HepG2 (cell line): ENCODE measurements around the gene MAPK4. TPM values are rescaled to one million over a fixed set of nuclear protein-coding genes. Genes with fewer than 3 reads are reported as not detected.

Source experiments
- ATAC-seq: fragments of 200-7000 bp; cut with Tn5 transposase; 3 replicates; pipeline ENCODE4 v1.9.1; 2020; ENCODE audit warnings: mild to moderate bottlenecking, moderate library complexity
- BruUV-seq: library from RNA; stranded (reverse); fragments of 400-500 nt; replicated peaks from 2 replicates; lab custom pipeline; 2021; lab: Mats Ljungman, UMichigan
- CTCF ChIA-PET: fragments of 300-600 bp; formaldehyde crosslinking; extraction: SDS; loops from one replicate; lab custom pipeline; 2021; ENCODE audit warnings: low total read pairs, inconsistent platforms, low intra/inter-chr PET ratio; lab: Yijun Ruan, JAX
- POLR2A ChIA-PET: fragments of 350-600 bp; sonication (Branson Sonifier 250); formaldehyde crosslinking; loops from one replicate; lab custom pipeline; 2020; ENCODE audit warnings: antibody characterized with exemption, inconsistent platforms; lab: Yijun Ruan, JAX
- DNase-seq: peaks from one replicate; pipeline ENCODE4 v3.0.0-alpha.2; 2015; ENCODE audit warnings: low spot score
- FAIRE-seq: peaks from 3 replicates; lab custom pipeline; 2011; peaks lifted over from hg19 to GRCh38; lab: Jason Lieb, UNC
- H2AFZ ChIP-seq: one replicate; pipeline ENCODE4 v1.6.1; 2011; ENCODE audit warnings: low read length, inconsistent platforms
- H3K27ac ChIP-seq: fragments of 300-600 bp; 3 replicates; pipeline ENCODE4 v1.8.0; 2011; ENCODE audit warnings: mixed run types, mild to moderate bottlenecking, mixed read lengths, low read length, inconsistent platforms; ENCODE audit not compliant: insufficient read depth; ENCODE audit errors: extremely low read length
- H3K27me3 ChIP-seq, 2 experiments: fragments of 200-600 bp in 1 of 2; 2 replicates in 1 of 2; 3 replicates in 1 of 2; pipeline versions ENCODE4 v1.6.0 to v1.8.0; 2011; ENCODE audit warnings: low read length in 2 of 2, mild to moderate bottlenecking in 2 of 2, moderate library complexity in 2 of 2, inconsistent platforms in 1 of 2; ENCODE audit not compliant: insufficient read depth in 2 of 2, control insufficient read depth in 1 of 2
- H3K36me3 ChIP-seq, 2 experiments: fragments of 200-600 bp in 1 of 2; replicated peaks in 1 of 2; 2 replicates in 1 of 2; 3 replicates in 1 of 2; pipeline versions ENCODE4 v1.5.1 to v1.8.0; 2011; ENCODE audit warnings: low read length in 2 of 2, inconsistent platforms in 1 of 2; ENCODE audit not compliant: insufficient read depth in 2 of 2, control insufficient read depth in 1 of 2
- H3K4me1 ChIP-seq: 2 replicates; pipeline ENCODE4 v1.5.1; 2012; ENCODE audit warnings: low read length, inconsistent platforms; ENCODE audit not compliant: insufficient read depth
- H3K4me2 ChIP-seq: 2 replicates; pipeline ENCODE4 v1.6.0; 2011; ENCODE audit warnings: low read depth, low read length, inconsistent platforms
- H3K4me3 ChIP-seq, 3 experiments: fragments of 200-600 bp in 1 of 3; sonication (generic), shearing (Covaris generic) in 1 of 3; replicated peaks in 1 of 3; 2 replicates each; pipeline ENCODE4 v1.5.1; 2011 to 2016; ENCODE audit warnings: low read length in 3 of 3, inconsistent platforms in 2 of 3, low read depth in 2 of 3, mild to moderate bottlenecking in 2 of 3, control low read depth in 1 of 3, mixed read lengths in 1 of 3; ENCODE audit not compliant: insufficient read depth in 1 of 3
- H3K79me2 ChIP-seq: one replicate; pipeline ENCODE4 v1.6.1; 2011; ENCODE audit warnings: low read length, inconsistent platforms; ENCODE audit not compliant: insufficient read depth
- H3K9ac ChIP-seq: 2 replicates; pipeline ENCODE4 v1.6.0; 2011; ENCODE audit warnings: mild to moderate bottlenecking, low read depth, low read length, inconsistent platforms; ENCODE audit not compliant: insufficient read depth
- H3K9me3 ChIP-seq: 2 replicates; pipeline ENCODE4 v1.5.1; 2012; ENCODE audit warnings: mild to moderate bottlenecking, low read length
- H4K20me1 ChIP-seq: 2 replicates; pipeline ENCODE4 v1.6.0; 2011; ENCODE audit warnings: inconsistent platforms, mild to moderate bottlenecking, low read length, moderate library complexity; ENCODE audit not compliant: insufficient read depth
- CREBL2 ChIP-seq: sonication (generic); formaldehyde crosslinking; IDR thresholded peaks from 2 replicates; pipeline ENCODE4 v1.8.1; 2023; ENCODE audit warnings: missing genetic modification reagents, mild to moderate bottlenecking, borderline replicate concordance
- GATA4 ChIP-seq: sonication (generic); IDR thresholded peaks from 2 replicates; pipeline ENCODE4 v1.6.1; 2016; ENCODE audit warnings: antibody characterized with exemption, low read depth, borderline replicate concordance
- HNF1A ChIP-seq, 2 experiments: sonication (generic) in 1 of 2; formaldehyde crosslinking in 1 of 2; IDR thresholded peaks; 2 replicates each; pipeline versions ENCODE4 v1.4.0 to v1.6.1; 2016 to 2020; ENCODE audit warnings: borderline replicate concordance in 1 of 2, low read depth in 1 of 2, mild to moderate bottlenecking in 1 of 2, missing genetic modification reagents in 1 of 2
- MED13 ChIP-seq: sonication (generic); formaldehyde crosslinking; IDR thresholded peaks from 2 replicates; pipeline ENCODE4 v1.5.0; 2020; ENCODE audit warnings: missing genetic modification reagents
- MTA1 ChIP-seq: sonication (generic); formaldehyde crosslinking; IDR thresholded peaks from 2 replicates; pipeline ENCODE4 v1.4.0; 2020; ENCODE audit warnings: missing genetic modification reagents, mild to moderate bottlenecking, borderline replicate concordance
- NCOR1 ChIP-seq: fragments of 200-600 bp; sonication (generic); IDR thresholded peaks from 2 replicates; pipeline ENCODE4 v1.7.0; 2017; ENCODE audit warnings: antibody characterized with exemption, low read length, borderline replicate concordance
- NFKB2 ChIP-seq: sonication (generic); formaldehyde crosslinking; IDR thresholded peaks from 2 replicates; pipeline ENCODE4 v1.4.0; 2020; ENCODE audit warnings: missing genetic modification reagents, borderline replicate concordance
- SCMH1 ChIP-seq: sonication (generic); formaldehyde crosslinking; IDR thresholded peaks from 2 replicates; pipeline ENCODE4 v1.9.0; 2021; ENCODE audit warnings: missing genetic modification reagents, mild to moderate bottlenecking, borderline replicate concordance
- SRY ChIP-seq: sonication (generic); formaldehyde crosslinking; IDR thresholded peaks from 2 replicates; pipeline ENCODE4 v1.8.0; 2022; ENCODE audit warnings: mild to moderate bottlenecking, missing genetic modification reagents
- ZFP36 ChIP-seq: fragments of 150-350 bp; IDR thresholded peaks from 2 replicates; pipeline ENCODE4 v1.6.1; 2018; ENCODE audit warnings: borderline replicate concordance, low read length, low read depth; ENCODE audit not compliant: partially characterized antibody
- ZFP37 ChIP-seq: sonication (generic); formaldehyde crosslinking; IDR thresholded peaks from 2 replicates; pipeline ENCODE4 v1.4.0; 2020; ENCODE audit warnings: missing genetic modification reagents, borderline replicate concordance
- ZKSCAN1 ChIP-seq: fragments of 150-350 bp; IDR thresholded peaks from 2 replicates; pipeline ENCODE4 v1.6.1; 2014; ENCODE audit warnings: low read length
- ZNF30 ChIP-seq: sonication (generic); formaldehyde crosslinking; IDR thresholded peaks from 2 replicates; pipeline ENCODE4 v1.5.0; 2020; ENCODE audit warnings: mild to moderate bottlenecking, missing genetic modification reagents
- ZSCAN5A ChIP-seq: sonication (generic); formaldehyde crosslinking; IDR thresholded peaks from 2 replicates; pipeline ENCODE4 v1.8.0; 2022; ENCODE audit warnings: mild to moderate bottlenecking, missing genetic modification reagents, borderline replicate concordance
- WGBS: methylation state at CpG from one replicate; pipeline ENCODE4 v1.1.6; 2017; ENCODE audit warnings: low lambda C conversion rate; 5-methylcytosine and 5-hydroxymethylcytosine counted together
- in situ Hi-C: cut with HindIII; loops from 2 replicates; pipeline ENCODE4 v1.10.0; 2017; ENCODE audit warnings: low pct_unique_long_range_greater_than_20kb; ENCODE audit not compliant: extremely low pct_ligation_motif_present
- intact Hi-C: fragments of 100-400 bp; cut with micrococcal nuclease; formaldehyde crosslinking; loops from one replicate; pipeline ENCODE4 v1.10.0; 2022; ENCODE audit not compliant: unreplicated experiment
- polyA plus RNA-seq, 8 experiments: library from polyadenylated mRNA; depleted of rRNA in 3 of 8; stranded (reverse) in 7 of 8; unstranded in 1 of 8; fragments of >200 nt; fragmentation: Illumina TruSeq in 4 of 8; extraction: Trizol in 4 of 8; gene quantifications; 2 replicates each; pipeline versions ENCODE4 v1.2.1 to v1.2.3, GENCODE V29; 2011 to 2016; ENCODE audit warnings: low read depth in 4 of 8, missing spikeins in 1 of 8, mixed read lengths in 1 of 8; ENCODE audit not compliant: insufficient read depth in 1 of 8
- total RNA-seq, 5 experiments: library from RNA; depleted of rRNA; stranded (reverse); fragments of >200 nt; fragmentation: Illumina TruSeq; extraction: Trizol; gene quantifications; 2 replicates each; pipeline ENCODE4 v1.2.3, GENCODE V29; 2016; ENCODE audit warnings: low read depth in 1 of 5

Gene MAPK4
- total and polyA plus RNA-seq, 2 of the 13 experiments (the other 11 are each of a cell fraction or from before 2014, with no cell fraction given) = not detected

GRCh38 chr18:50620319-50620718 lies 60.4 kb downstream of the MAPK4 start:
- Histone ChIP-seq H3K4me3 (no peak overlapping the region), H3K36me3 (no peaks in the 10 kb centered on the region), H3K79me2 (no peaks in the 10 kb centered on the region), H3K4me2 (no peak overlapping the region), H3K9ac (no peak overlapping the region), H3K27ac (no peak overlapping the region), H3K9me3 (no peaks in the 10 kb centered on the region), H3K4me1 (peaks cover 13% of the 10 kb centered on the region), H3K27me3 (no peaks in the 10 kb centered on the region), H2AFZ (no peak overlapping the region), H4K20me1 (no peaks in the 10 kb centered on the region)
- CTCF ChIA-PET = no interaction called here
- in situ Hi-C loops = no loop called here
- intact Hi-C loops = no loop called here
- TF ChIP-seq MTA1 (no peak), ZFP37 (CRISPR knock-in tag) (no peak), ZKSCAN1 (no peak), ZNF30 (CRISPR knock-in tag) (no peak), NCOR1 (no peak), SCMH1 (CRISPR knock-in tag) (no peak), CREBL2 (CRISPR knock-in tag) (no peak)
- 39% methylated on average over 2 of the region's 2 CpGs for WGBS
- POLR2A ChIA-PET = no interaction called here
- no peak for DNase-seq
- FAIRE-seq = no peak
- no peak for ATAC-seq
- no TSS peak for BruUV-seq

- DNase-seq (no peak), ATAC-seq (no peak), FAIRE-seq (no peak)
- H3K9me3 ChIP-seq = no peaks in the 10 kb centered on the region
- no peak overlapping the region for H3K9ac ChIP-seq
- CTCF ChIA-PET = no interaction called here
- 0 out of 2 replicates have a peak, but pooled peaks cover 3% of the 10 kb centered on the region for H3K4me1 ChIP-seq
- BruUV-seq = no TSS peak
- no peaks in the 10 kb centered on the region for H3K79me2 ChIP-seq
- H3K27ac ChIP-seq = no peak overlapping the region
- no peak overlapping the region for H3K4me2 ChIP-seq
- no peak overlapping the region for H2AFZ ChIP-seq
- no peak overlapping the region for H3K4me3 ChIP-seq
- H4K20me1 ChIP-seq = no peaks in the 10 kb centered on the region
- 54% methylated on average over 2 of the region's 2 CpGs for WGBS
- no peaks in the 10 kb centered on the region for H3K27me3 ChIP-seq
- in situ Hi-C loops = no loop called here
- no peaks in the 10 kb centered on the region for H3K36me3 ChIP-seq
- intact Hi-C loops = no loop called here
- POLR2A ChIA-PET = no interaction called here
- TF ChIP-seq ZFP36 (no peak), HNF1A (IDR thresholded peaks at IDR 0.05; ENCODE audit: low read depth) (no peak), HNF1A (CRISPR knock-in tag; IDR thresholded peaks at IDR 0.05; ENCODE audit: borderline replicate concordance) (no peak), ZSCAN5A (CRISPR knock-in tag) (no peak), GATA4 (no peak), NFKB2 (no peak), SRY (CRISPR knock-in tag) (no peak), MED13 (CRISPR knock-in tag) (no peak)
These were observed 61.5 kb downstream of the MAPK4 start for GRCh38 chr18:50621366-50621765.
